CD8-positive, alpha-beta memory T cell (primary cell): ENCODE measurements around the gene DPF3. TPM values are rescaled to one million over a fixed set of nuclear protein-coding genes. Genes with fewer than 3 reads are reported as not detected.
A peak's percentile ranks its signal among the peaks of the same experiment; 100 is the strongest.

Experiments used
- CTCF ChIA-PET: fragments of 350-600 bp; sonication (Branson Sonifier 250); formaldehyde crosslinking; loops from one replicate; lab custom pipeline; 2021; ENCODE audit warnings: antibody characterized with exemption; lab: Charles Lee
- POLR2A ChIA-PET: fragments of 350-600 bp; sonication (Branson Sonifier 250); formaldehyde crosslinking; loops from one replicate; lab custom pipeline; 2021; ENCODE audit warnings: antibody characterized with exemption; lab: Charles Lee
- DNase-seq, 5 donors: peaks; one replicate each; pipeline versions ENCODE4 v3.0.0 to v3.0.0-alpha.2; 2020 to 2022; ENCODE audit warnings: mixed read lengths in 1 of 5
- H3K27ac ChIP-seq: one replicate; pipeline ENCODE4 v1.7.0; 2013; ENCODE audit warnings: low read depth, mild to moderate bottlenecking, low read length, moderate library complexity
- H3K27me3 ChIP-seq: 2 replicates; pipeline ENCODE4 v1.7.0; 2013; ENCODE audit warnings: low read length, mild to moderate bottlenecking; ENCODE audit not compliant: insufficient read depth, poor library complexity, severe bottlenecking
- H3K36me3 ChIP-seq: 2 replicates; pipeline ENCODE4 v1.7.0; 2013; ENCODE audit warnings: mild to moderate bottlenecking, low read length, moderate library complexity; ENCODE audit not compliant: insufficient read depth
- H3K4me1 ChIP-seq: 2 replicates; pipeline ENCODE4 v1.7.0; 2013; ENCODE audit warnings: mild to moderate bottlenecking, low read length, moderate library complexity; ENCODE audit not compliant: insufficient read depth
- H3K4me3 ChIP-seq: 2 replicates; pipeline ENCODE4 v1.7.0; 2013; ENCODE audit warnings: mild to moderate bottlenecking, low read length
- H3K9me3 ChIP-seq: 2 replicates; pipeline ENCODE4 v1.7.0; 2013; ENCODE audit warnings: mild to moderate bottlenecking, low read length
- H3K27ac Mint-ChIP-seq, 8 donors: one replicate each; pipeline ENCODE4 v1.8.0; 2020 to 2021; ENCODE audit warnings: mixed read lengths in 8 of 8, mild to moderate bottlenecking in 6 of 8, inconsistent platforms in 3 of 8, moderate library complexity in 3 of 8
- H3K27me3 Mint-ChIP-seq, 2 donors: one replicate each; pipeline ENCODE4 v1.8.0; 2020 to 2021; ENCODE audit warnings: mixed read lengths in 2 of 2, mild to moderate bottlenecking in 1 of 2, moderate library complexity in 1 of 2
- H3K36me3 Mint-ChIP-seq, 3 donors: one replicate each; pipeline ENCODE4 v1.8.0; 2020 to 2021; ENCODE audit warnings: mixed read lengths in 3 of 3, inconsistent platforms in 1 of 3, mild to moderate bottlenecking in 1 of 3
- H3K4me1 Mint-ChIP-seq, 3 donors: one replicate each; pipeline ENCODE4 v1.8.0; 2020 to 2021; ENCODE audit warnings: mixed read lengths in 3 of 3, inconsistent platforms in 1 of 3, mild to moderate bottlenecking in 1 of 3
- H3K4me3 Mint-ChIP-seq, 7 donors: one replicate each; pipeline ENCODE4 v1.8.0; 2020 to 2021; ENCODE audit warnings: mixed read lengths in 7 of 7, mild to moderate bottlenecking in 6 of 7, moderate library complexity in 4 of 7, inconsistent platforms in 2 of 7
- H3K9me3 Mint-ChIP-seq, 5 donors: one replicate each; pipeline ENCODE4 v1.8.0; 2020 to 2022; ENCODE audit warnings: mixed read lengths in 5 of 5, mild to moderate bottlenecking in 3 of 5, moderate library complexity in 2 of 5, inconsistent platforms in 1 of 5
- polyA plus RNA-seq: library from polyadenylated mRNA; unstranded; fragments of 300-500 nt; fragmentation: Illumina TruSeq; gene quantifications from one replicate; pipeline ENCODE4 v1.2.3, GENCODE V29; 2021
- total RNA-seq, 2 experiments: library from RNA; stranded (reverse); gene quantifications; one replicate each; pipeline ENCODE4 v1.2.3, GENCODE V29; 2021

The DPF3 gene
- total and polyA plus RNA-seq, 3 experiments from 2014 or later = 0.50 to 1.3 (median 0.62) TPM

- Histone ChIP-seq H3K9me3 (no peaks in the 10 kb centered on the region), H3K4me3 (peak overlapping the region; percentile 85), H3K4me1 (peaks cover 26% of the 10 kb centered on the region), H3K36me3 (no peaks in the 10 kb centered on the region), H3K27me3 (peaks cover 34% of the 10 kb centered on the region), H3K27ac (no peak overlapping the region)
- Mint-ChIP-seq H3K27me3 (peaks cover 29 to 57% of the 10 kb centered on the region in 2 donors), H3K36me3 (peaks cover 0 to 7% (median 0%) of the 10 kb centered on the region in 3 donors), H3K27ac (peak overlapping the region in 7 of 8 donors; percentile 8 to 93 (median 51)), H3K4me1 (peaks cover 28 to 31% (median 29%) of the 10 kb centered on the region in 3 donors), H3K9me3 (no peaks in the 10 kb centered on the region), H3K4me3 (peak overlapping the region; percentile 91 to 98 (median 94))
- ChIA-PET CTCF (interaction anchor here (1.6 kb wide), 2 partner anchors 12 to 376 kb away, joined by 5 to 7 read pairs; no protein-coding TSS in a partner anchor), POLR2A (no interaction called here)
- peak; percentile 6 to 49 (median 16) for DNase-seq
These were observed 1.6 kb downstream of the DPF3 start for GRCh38 chr14:72892103-72892878.

- CTCF ChIA-PET = interaction anchor here (1.6 kb wide), 2 partner anchors 12 to 375 kb away, joined by 5 to 7 read pairs; no protein-coding TSS in a partner anchor
- Histone ChIP-seq H3K36me3 (no peaks in the 10 kb centered on the region), H3K27ac (no peak overlapping the region), H3K4me3 (peak overlapping the region; percentile 85), H3K4me1 (peaks cover 26% of the 10 kb centered on the region), H3K27me3 (peaks cover 32% of the 10 kb centered on the region), H3K9me3 (no peaks in the 10 kb centered on the region)
- POLR2A ChIA-PET = no interaction called here
- Mint-ChIP-seq H3K36me3 (peaks cover 0 to 7% (median 0%) of the 10 kb centered on the region in 3 donors), H3K27ac (peak overlapping the region in 1 of 8 donors; percentile 21), H3K4me1 (peaks cover 28 to 31% (median 29%) of the 10 kb centered on the region in 3 donors), H3K9me3 (no peaks in the 10 kb centered on the region), H3K27me3 (peaks cover 24 to 53% of the 10 kb centered on the region in 2 donors), H3K4me3 (peak overlapping the region; percentile 91 to 98 (median 94))
- DNase-seq = no peak
These were observed 2.2 kb downstream of the DPF3 start for GRCh38 chr14:72891666-72892102.

- Mint-ChIP-seq H3K4me1 (peaks cover 20 to 23% (median 21%) of the 10 kb centered on the region in 3 donors), H3K27me3 (peaks cover 19 to 35% of the 10 kb centered on the region in 2 donors), H3K36me3 (peaks cover 0 to 7% (median 0%) of the 10 kb centered on the region in 3 donors), H3K9me3 (peaks cover 0 to 2% (median 0%) of the 10 kb centered on the region in 5 donors), H3K27ac (peak overlapping the region in 1 of 8 donors; percentile 41), H3K4me3 (peak overlapping the region in 2 of 7 donors; percentile 2 to 12)
- ChIA-PET CTCF (no interaction called here), POLR2A (interaction anchor here (0.5 kb wide), 1 partner anchor 30 kb away, joined by 3 read pairs; no protein-coding TSS in a partner anchor)
- Histone ChIP-seq H3K9me3 (no peaks in the 10 kb centered on the region), H3K27ac (no peak overlapping the region), H3K27me3 (peaks cover 24% of the 10 kb centered on the region), H3K4me3 (no peak overlapping the region), H3K36me3 (no peaks in the 10 kb centered on the region), H3K4me1 (peaks cover 17% of the 10 kb centered on the region)
- no peak for DNase-seq
These were observed 4.5 kb downstream of the DPF3 start for GRCh38 chr14:72889366-72889765.

GRCh38 chr14:72888636-72889201, 5.2 kb downstream of the DPF3 start:
- Histone ChIP-seq H3K9me3 (no peaks in the 10 kb centered on the region), H3K36me3 (no peaks in the 10 kb centered on the region), H3K27ac (no peak overlapping the region), H3K4me3 (no peak overlapping the region), H3K4me1 (peaks cover 14% of the 10 kb centered on the region), H3K27me3 (peaks cover 21% of the 10 kb centered on the region)
- peaks cover 19 to 29% of the 10 kb centered on the region in 2 donors for H3K27me3 Mint-ChIP-seq
- peaks cover 14 to 19% (median 16%) of the 10 kb centered on the region in 3 donors for H3K4me1 Mint-ChIP-seq
- H3K4me3 Mint-ChIP-seq = peak overlapping the region in 1 of 7 donors; percentile 12
- H3K36me3 Mint-ChIP-seq = peaks cover 0 to 4% (median 0%) of the 10 kb centered on the region in 3 donors
- peaks cover 0 to 2% (median 0%) of the 10 kb centered on the region in 5 donors for H3K9me3 Mint-ChIP-seq
- CTCF ChIA-PET = interaction anchor here (1.4 kb wide), 1 partner anchor 371 kb away, joined by 3 read pairs; no protein-coding TSS in a partner anchor
- POLR2A ChIA-PET = interaction anchor here (0.7 kb wide), 1 partner anchor 385 kb away, joined by 3 read pairs; no protein-coding TSS in a partner anchor
- no peak overlapping the region for H3K27ac Mint-ChIP-seq
- DNase-seq = no peak

- peaks cover 18 to 28% of the 10 kb centered on the region in 2 donors for H3K27me3 Mint-ChIP-seq
- peaks cover 0 to 2% (median 0%) of the 10 kb centered on the region in 5 donors for H3K9me3 Mint-ChIP-seq
- Histone ChIP-seq H3K27me3 (peaks cover 21% of the 10 kb centered on the region), H3K4me3 (no peak overlapping the region), H3K9me3 (no peaks in the 10 kb centered on the region), H3K4me1 (peaks cover 14% of the 10 kb centered on the region), H3K27ac (no peak overlapping the region), H3K36me3 (no peaks in the 10 kb centered on the region)
- CTCF ChIA-PET = interaction anchor here (1.4 kb wide), 1 partner anchor 371 kb away, joined by 3 read pairs; no protein-coding TSS in a partner anchor
- peaks cover 13 to 17% (median 16%) of the 10 kb centered on the region in 3 donors for H3K4me1 Mint-ChIP-seq
- H3K36me3 Mint-ChIP-seq = peaks cover 0 to 2% (median 0%) of the 10 kb centered on the region in 3 donors
- DNase-seq = no peak
- POLR2A ChIA-PET = interaction anchor here (0.7 kb wide), 1 partner anchor 385 kb away, joined by 3 read pairs; no protein-coding TSS in a partner anchor
- H3K4me3 Mint-ChIP-seq = no peak overlapping the region
- H3K27ac Mint-ChIP-seq = peak overlapping the region in 2 of 8 donors; percentile 11 to 42
These were observed 5.7 kb downstream of the DPF3 start for GRCh38 chr14:72888192-72888591.

GRCh38 chr14:72887514-72887913, 6.4 kb downstream of the DPF3 start:
- Mint-ChIP-seq H3K4me3 (no peak overlapping the region), H3K27ac (peak overlapping the region in 1 of 8 donors; percentile 43), H3K27me3 (peaks cover 18 to 30% of the 10 kb centered on the region in 2 donors), H3K36me3 (no peaks in the 10 kb centered on the region), H3K9me3 (peaks cover 0 to 2% (median 0%) of the 10 kb centered on the region in 5 donors), H3K4me1 (peaks cover 8 to 14% (median 11%) of the 10 kb centered on the region in 3 donors)
- Histone ChIP-seq H3K4me1 (peaks cover 10% of the 10 kb centered on the region), H3K4me3 (no peak overlapping the region), H3K9me3 (no peaks in the 10 kb centered on the region), H3K27ac (no peak overlapping the region), H3K36me3 (no peaks in the 10 kb centered on the region), H3K27me3 (peaks cover 14% of the 10 kb centered on the region)
- no peak for DNase-seq
- CTCF ChIA-PET = interaction anchor here (1.4 kb wide), 1 partner anchor 370 kb away, joined by 3 read pairs; no protein-coding TSS in a partner anchor
- POLR2A ChIA-PET = interaction anchor here (0.7 kb wide), 1 partner anchor 384 kb away, joined by 3 read pairs; no protein-coding TSS in a partner anchor

- Histone ChIP-seq H3K36me3 (no peaks in the 10 kb centered on the region), H3K27me3 (no peaks in the 10 kb centered on the region), H3K9me3 (no peaks in the 10 kb centered on the region), H3K27ac (no peak overlapping the region), H3K4me3 (no peak overlapping the region), H3K4me1 (no peaks in the 10 kb centered on the region)
- H3K4me3 Mint-ChIP-seq = no peak overlapping the region
- POLR2A ChIA-PET = no interaction called here
- DNase-seq = no peak
- H3K27ac Mint-ChIP-seq = no peak overlapping the region
- no peaks in the 10 kb centered on the region for H3K36me3 Mint-ChIP-seq
- H3K9me3 Mint-ChIP-seq = peaks cover 0 to 2% (median 0%) of the 10 kb centered on the region in 5 donors
- peaks cover 8 to 19% of the 10 kb centered on the region in 2 donors for H3K27me3 Mint-ChIP-seq
- peaks cover 0 to 3% (median 0%) of the 10 kb centered on the region in 3 donors for H3K4me1 Mint-ChIP-seq
- CTCF ChIA-PET = interaction anchor here (1.0 kb wide), 1 partner anchor 10 kb away, joined by 4 read pairs; the partner anchor contains the start of gene DPF3
These were observed 9.5 kb downstream of the DPF3 start for GRCh38 chr14:72884386-72884785.
